SH-SY5Y (cell line): ENCODE measurements around the gene SCO2.

Source experiments
- GATA2 ChIP-seq: IDR thresholded peaks from 2 replicates; pipeline ENCODE4 v1.6.1; 2011; ENCODE audit warnings: mild to moderate bottlenecking, low read depth, low read length
- GATA3 ChIP-seq: IDR thresholded peaks from 2 replicates; pipeline ENCODE4 v1.6.1; 2011; ENCODE audit warnings: low read depth, mild to moderate bottlenecking, low read length, moderate library complexity

SCO2 gene

DNA sequence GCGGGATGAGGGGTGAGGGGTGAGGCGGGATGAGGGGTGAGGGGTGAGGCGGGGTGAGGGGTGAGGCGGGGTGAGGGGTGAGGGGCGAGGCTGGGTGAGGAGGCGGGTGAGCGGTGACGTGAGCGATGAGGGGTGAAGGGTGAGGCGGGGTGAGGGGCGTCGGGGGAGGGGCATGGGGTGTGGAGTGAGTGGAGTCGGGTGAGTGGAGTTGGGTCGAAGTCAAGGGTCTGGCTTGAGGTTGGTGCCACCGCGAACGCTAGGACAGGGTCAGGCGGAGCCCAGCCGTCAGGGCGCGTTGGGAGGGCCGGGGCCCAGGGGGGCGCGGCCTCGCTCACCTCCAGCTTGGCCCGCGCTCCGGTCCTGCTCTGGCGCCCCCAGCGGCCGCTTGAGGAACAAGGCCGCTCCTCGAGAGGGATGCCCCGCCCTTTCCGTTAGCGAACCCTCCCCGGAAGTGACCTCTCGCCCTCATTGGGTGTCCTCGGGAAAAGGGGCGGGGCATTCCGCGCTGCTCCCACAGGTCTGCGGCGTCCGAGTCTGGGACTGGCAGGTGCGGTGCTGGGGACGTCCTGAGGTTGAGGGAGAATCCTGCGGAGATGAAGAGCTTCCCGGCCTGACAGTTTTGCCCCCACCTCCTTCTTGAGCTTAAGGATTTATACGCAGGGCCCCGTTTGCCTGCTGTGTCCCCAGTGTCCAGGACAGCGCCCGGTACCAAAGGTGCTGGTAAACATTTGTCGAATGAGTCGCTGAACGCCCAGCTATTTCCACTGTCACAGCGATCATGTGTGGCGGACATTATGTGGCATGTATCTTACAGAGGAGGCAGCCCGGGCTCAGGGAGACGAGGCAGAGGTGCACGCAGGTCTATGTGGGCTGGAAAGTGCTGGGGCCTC is 37.4 kb upstream of the SCO2 start, which contains the start of gene SYCE3:
SYCE3 (minus strand) TSS at position 397 of the 890 bp plus-strand sequence. CDS start 6,514 bp downstream, outside the sequence.
- TF ChIP-seq GATA3 (no peak), GATA2 (no peak)

DNA sequence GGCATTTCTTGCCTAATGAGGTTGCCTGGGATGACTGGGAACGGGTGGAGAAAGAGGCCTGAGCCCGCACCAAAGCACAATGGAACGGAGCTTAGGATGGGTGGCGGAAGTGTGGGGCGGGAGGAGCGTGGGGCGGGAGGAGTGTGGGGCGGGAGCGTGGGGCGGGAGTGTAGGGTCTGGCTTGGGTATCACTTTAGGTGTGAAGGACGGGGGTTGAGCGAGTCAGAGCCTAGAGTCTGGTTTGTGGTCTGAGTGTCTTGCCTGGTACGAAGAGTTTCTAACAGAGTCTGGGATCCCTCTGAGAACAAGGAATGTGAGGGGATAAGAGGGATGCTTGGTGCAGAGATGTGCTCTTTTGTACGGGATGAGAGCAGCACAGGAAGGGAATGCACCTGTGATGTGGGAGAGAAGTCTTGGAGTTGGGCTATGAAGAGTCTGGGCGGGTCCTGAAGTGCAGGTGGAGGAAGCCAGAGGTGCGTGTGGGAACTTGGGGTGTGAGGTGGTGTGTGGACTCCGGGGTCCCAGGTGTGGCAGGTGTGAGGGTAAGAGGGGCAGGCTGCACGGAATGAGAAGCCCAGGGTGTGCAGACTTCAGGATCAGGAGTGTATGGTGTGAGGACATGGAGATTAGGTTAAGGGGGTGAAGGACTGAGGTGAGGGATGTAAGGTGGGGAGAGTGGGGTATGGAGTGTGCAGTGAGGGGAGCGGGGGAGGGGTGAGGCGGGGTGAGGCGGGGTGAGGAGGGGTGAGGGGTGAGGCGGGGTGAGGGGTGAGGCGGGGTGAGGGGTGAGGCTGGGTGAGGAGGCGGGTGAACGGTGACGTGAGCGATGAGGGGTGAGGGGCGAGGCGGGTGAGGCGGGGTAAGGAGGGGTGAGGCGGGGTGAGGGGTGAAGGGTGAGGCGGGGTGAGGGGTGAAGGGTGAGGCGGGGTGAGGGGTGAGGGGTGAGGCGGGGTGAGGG is 36.3 kb upstream of the SCO2 start:
- TF ChIP-seq GATA3, result no peak
- no peak for TF ChIP-seq GATA2

DNA sequence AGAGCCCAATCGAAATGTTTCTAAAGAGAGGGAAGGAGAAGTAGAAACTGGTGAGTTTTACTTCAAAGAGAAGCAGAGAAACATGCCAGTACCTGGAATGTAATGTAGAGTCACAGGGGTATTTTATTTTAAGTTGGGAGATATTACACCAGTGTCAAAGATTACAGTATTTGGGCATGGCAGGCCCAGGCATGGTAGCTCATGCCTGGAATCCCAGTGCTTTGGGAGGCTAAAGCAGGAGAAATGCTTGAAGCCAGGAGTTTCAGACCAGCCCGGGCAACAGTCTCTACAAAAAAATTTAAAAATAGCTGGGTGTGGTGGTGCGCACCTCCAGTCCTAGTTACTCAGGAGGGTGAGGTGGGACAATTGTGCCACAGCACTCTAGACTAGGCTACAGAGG is 34.6 kb upstream of the SCO2 start:
- TF ChIP-seq GATA3, result no peak
- TF ChIP-seq GATA2, result no peak

DNA sequence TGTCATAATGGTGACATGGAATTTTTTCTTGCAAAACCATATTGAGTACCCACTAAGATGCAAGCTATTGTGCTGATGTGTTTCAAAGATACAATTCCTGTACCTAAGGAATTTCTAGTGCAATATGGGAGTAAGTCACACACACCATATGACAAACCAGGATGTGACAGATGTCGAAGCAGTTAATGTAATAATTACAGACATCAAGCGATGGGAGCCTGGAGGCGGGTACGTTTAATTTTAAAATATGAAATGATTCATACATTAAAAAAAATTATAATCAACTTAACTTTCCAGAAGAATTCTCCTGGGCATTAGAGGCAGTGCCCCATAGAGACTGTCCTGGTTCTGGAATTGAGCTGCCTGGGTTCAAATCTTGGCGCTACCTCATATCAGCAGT is 31.3 kb upstream of the SCO2 start:
- TF ChIP-seq GATA3, result no peak
- TF ChIP-seq GATA2, result no peak

DNA sequence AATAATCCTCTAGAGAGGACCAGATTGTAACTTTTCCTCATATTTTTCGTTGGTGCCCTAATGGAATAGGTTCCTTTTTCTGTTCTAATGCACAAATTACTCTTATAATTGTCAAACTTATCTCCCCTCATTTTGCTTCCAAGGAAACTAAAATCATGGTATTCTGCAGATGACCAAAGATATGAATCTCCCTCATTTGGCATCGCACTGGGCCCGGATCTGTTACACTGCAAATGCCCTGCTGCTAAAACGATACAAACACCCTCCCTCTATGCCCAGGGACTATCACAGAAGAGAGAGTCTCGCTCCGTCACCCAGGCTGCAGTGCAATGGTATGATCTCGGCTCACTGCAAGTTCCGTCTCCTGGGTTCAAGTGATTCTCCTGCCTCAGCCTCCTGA is 27.9 kb upstream of the SCO2 start:
- TF ChIP-seq GATA2, result peak; percentile 81
- TF ChIP-seq GATA3, result peak; percentile 48; the same call in 1 of the 2 replicates

DNA sequence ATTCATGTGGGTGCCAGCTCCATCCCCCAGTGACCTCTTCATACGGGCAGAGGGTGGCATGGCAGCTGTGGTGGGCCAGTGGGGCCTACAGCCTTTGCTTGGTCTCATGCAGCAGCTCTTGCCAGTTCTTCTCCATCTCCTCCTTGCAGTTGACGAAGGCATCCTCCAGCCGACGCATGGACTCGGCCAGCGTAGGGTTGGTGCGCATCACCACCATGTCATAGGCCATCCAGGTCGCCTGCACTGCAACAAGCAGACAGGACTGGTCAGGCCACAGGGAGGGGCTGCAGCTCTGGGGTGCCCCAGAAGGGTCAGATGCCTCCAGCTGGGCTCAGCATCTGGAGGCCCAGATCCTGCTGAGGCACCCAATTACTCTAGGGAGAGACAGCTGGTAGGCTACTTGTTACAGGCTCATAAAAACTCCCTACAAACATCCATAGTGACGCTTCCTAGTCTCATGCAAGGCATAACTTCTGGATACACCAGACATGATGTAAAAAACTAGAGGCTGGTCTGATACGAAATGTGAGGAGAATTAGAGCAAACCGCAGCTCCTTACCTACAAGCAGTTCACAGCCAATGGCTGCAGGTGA is 25.9 kb upstream of the SCO2 start:
- no peak for TF ChIP-seq GATA3
- TF ChIP-seq GATA2, result no peak

DNA sequence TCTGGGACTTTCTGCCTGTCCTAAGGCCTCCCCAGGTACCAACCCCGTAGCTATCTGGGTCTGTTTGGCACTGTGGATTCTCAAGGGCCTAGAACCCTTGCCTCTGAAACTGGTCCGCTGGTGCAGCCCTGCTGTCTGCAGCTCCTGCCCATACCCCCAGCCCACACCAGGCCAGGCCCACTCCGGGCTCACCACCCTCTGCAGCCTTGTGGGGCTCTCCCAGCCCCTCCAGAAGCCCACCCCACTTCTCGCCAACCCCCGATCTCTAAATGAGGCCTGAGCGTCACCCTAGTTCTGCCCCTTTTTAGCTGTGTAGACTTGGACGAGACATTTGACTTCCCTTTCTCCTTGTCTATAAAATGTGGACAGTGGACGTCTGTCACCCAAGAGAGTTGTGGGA is 25.0 kb upstream of the SCO2 start:
- TF ChIP-seq GATA3 (no peak), GATA2 (no peak)

DNA sequence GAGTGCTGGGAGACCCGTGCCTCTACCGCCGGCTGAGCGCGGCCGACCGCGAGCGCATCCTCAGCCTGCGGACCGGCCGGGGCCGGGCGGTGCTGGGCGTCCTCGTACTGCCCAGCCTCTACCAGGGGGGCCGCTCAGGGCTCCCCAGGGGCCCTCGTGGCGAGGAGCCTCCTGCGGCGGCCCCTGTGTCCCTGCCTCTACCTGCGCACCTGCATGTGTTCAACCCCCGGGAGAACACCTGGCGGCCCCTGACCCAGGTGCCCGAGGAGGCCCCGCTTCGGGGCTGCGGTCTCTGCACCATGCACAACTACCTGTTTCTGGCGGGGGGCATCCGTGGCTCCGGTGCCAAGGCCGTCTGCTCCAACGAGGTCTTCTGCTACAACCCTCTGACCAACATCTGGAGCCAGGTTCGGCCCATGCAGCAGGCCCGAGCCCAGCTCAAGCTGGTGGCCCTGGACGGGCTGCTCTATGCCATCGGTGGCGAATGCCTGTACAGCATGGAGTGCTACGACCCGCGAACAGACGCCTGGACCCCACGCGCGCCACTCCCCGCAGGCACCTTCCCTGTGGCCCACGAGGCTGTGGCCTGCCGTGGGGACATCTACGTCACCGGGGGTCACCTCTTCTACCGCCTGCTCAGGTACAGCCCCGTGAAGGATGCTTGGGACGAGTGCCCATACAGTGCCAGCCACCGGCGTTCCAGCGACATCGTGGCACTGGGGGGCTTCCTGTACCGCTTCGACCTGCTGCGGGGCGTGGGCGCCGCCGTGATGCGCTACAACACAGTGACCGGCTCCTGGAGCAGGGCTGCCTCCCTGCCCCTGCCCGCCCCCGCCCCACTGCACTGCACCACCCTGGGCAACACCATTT is 23.8 kb upstream of the SCO2 start:
- TF ChIP-seq GATA3 (no peak), GATA2 (no peak)

DNA sequence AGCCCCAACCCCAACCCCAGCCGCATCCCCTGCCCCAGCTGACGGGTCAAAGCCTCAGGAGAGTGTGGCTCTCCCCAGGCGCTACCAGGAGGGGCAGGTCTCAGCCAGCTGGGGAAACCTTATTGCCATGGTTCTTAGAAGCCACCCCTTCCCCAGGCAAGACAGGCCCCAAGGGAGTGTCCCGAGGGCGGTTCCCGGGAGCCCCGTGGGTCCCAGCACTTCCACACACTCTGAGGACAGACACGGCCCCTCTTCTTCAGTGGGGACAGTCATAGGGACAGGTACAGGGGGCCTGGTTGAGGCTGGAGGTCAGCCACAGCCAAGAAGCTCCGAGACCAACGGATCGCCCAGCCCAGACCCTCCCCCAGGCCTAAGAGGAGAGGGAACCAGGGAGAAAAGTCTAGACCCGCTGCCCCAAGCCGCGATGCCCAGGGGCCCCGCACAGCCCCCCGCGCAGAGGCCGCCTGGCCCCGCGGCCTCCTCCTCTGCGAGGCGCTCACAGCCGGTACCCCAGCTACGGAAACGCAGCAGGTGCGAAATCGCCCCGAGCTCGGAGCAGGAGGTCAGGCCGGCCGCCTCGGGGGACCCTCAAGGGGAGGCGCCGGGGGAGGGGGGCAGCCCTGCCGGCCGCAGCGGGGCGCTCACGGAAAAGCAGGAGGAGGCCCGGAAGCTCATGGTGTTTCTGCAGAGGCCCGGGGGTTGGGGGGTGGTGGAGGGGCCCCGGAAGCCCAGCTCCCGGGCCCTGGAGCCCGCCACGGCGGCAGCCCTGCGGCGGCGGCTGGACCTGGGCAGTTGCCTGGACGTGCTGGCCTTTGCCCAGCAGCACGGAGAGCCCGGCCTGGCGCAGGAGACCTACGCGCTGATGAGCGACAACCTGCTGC is 22.9 kb upstream of the SCO2 start:
- no peak for TF ChIP-seq GATA3
- no peak for TF ChIP-seq GATA2

DNA sequence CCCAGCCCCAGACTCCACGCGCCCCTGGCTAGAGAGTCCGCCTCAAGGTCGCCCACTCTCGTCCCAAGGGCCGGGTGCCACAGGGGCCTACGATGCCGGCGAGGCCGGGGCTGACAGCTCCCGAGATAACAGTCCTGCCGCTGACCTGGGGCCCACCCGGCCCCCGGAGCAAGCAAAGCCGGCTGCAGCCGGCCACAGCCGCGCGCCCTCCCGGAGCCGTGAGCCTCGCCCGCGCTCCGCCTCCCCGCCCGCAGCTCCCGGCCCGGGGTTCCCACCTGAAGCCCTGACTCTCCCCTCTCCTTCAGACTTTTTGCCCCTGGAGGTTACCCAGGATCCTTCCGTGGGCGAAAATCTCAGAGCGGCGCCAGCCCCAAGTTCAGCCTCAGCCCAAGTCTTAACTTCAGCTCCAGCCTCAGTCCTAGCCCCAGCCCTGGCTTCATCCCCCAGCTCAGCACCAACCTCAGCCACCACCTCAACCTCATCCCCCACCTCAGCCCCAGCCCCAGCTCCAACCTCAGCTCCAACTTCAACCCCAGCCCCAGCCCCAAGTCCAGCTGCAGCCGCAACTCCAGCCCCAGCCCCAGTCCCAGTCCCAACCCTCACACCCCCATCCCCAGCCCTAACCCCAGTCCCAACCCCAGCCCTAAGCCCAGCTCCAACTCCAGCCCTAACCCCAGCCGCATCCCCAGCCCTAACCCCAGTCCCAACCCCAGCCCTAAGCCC is 22.0 kb upstream of the SCO2 start:
- TF ChIP-seq GATA3 (no peak), GATA2 (no peak)

DNA sequence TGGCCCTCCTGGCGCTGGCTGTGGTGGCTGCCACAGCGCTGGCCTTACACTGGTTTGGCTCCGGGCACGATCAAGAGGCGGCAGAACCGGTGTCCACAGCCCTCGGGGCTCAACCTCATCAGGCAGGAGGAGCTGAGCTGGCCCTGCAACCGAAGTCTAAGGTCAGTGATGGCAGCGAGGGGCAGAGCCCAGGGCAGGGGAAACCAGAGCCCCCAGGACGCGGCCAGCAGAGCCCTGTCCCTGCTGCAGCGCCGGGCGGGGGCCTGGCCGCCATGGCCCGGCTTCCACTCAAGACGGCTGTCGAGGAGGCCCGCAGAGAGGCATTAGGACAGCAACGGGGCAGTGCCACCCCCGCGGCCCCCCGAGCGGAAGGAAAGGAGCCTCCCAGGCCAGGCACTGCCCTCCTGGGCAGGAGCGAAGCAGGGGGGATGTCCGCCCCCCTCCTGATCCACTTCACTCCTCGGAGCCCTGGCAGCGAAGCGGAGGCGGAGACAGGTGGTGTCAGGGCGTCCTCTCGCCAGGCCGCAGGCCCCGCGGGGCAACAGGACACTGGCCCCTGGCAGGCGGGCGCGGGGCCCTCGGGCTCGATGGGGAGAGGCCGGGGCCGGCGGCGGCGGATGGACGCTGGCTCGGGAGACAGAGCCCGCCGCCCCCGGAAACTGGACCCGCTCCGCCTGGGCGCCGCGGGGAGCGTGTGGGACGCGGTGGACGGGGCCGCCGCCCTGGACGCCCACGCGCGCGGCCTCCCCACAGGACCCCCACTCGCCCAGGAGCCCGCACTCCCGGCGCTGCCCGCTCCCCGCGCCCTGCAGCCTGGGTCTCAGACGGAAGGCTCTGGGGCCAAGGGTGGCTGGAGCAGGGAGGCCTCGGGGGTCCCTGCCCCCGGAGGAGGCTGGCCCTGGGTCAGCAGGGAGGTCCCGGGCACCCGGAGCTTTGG is 21.2 kb upstream of the SCO2 start:
- TF ChIP-seq GATA2 (no peak), GATA3 (no peak)
